Activated naive CD8-positive, alpha-beta T cell (primary cell): Measurements from ENCODE around the gene BRIP1.
"Not testable (repeated sequence)": the region's sequence is repeated elsewhere in the genome, so short reads cannot be mapped to it uniquely, and the experiment has no call there.

ENCODE experiments used
- H3K27ac Mint-ChIP-seq: one replicate; pipeline ENCODE4 v1.8.0; 2021; ENCODE audit warnings: mixed read lengths
- H3K27me3 Mint-ChIP-seq: one replicate; pipeline ENCODE4 v1.8.0; 2021; ENCODE audit warnings: mixed read lengths
- H3K36me3 Mint-ChIP-seq: one replicate; pipeline ENCODE4 v1.8.0; 2021; ENCODE audit warnings: mixed read lengths
- H3K4me1 Mint-ChIP-seq: one replicate; pipeline ENCODE4 v1.8.0; 2021; ENCODE audit warnings: low read depth, mixed read lengths
- H3K4me3 Mint-ChIP-seq: one replicate; pipeline ENCODE4 v1.8.0; 2021; ENCODE audit warnings: mild to moderate bottlenecking, mixed read lengths
- H3K9me3 Mint-ChIP-seq: one replicate; pipeline ENCODE4 v1.8.0; 2021; ENCODE audit warnings: low read depth, mixed read lengths

Gene BRIP1

DNA sequence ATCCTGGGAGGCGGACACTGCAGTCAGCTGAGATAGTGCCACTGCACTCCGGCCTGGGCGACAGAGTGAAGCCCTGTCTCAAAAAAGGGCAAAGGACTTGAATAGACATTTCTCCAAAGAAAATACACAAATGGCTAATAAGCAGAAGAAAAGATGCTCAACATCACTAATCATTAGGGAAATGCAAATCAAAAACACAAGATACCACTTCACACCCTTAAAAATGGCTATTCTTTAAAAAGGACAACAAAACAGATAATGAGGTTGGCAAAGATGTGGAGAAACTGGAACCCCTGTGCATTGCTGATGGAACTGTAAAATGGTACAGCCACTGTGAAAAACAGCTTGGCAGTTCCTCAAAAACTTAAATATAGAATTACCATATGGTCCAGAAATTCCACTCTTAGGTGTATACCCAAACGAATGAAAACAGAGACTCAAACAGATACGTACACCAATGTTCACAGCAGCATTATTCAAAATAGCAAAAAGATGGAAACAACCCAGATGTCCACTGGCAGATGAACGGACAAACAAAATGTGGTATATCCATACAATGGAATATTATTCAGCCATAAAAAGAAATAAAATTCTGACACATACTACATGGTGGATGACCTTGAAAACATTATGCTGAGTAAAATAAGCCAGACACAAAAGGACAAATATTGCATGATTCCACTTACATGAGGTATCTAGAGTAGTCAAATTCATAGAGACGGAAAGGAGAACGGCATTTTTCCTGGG is 35.5 kb downstream of the BRIP1 start:
- Mint-ChIP-seq H3K4me3 (no peak overlapping the region), H3K27me3 (no peaks in the 10 kb centered on the region), H3K9me3 (no peaks in the 10 kb centered on the region), H3K4me1 (no peaks in the 10 kb centered on the region), H3K36me3 (peaks cover 6% of the 10 kb centered on the region), H3K27ac (no peak overlapping the region)

DNA sequence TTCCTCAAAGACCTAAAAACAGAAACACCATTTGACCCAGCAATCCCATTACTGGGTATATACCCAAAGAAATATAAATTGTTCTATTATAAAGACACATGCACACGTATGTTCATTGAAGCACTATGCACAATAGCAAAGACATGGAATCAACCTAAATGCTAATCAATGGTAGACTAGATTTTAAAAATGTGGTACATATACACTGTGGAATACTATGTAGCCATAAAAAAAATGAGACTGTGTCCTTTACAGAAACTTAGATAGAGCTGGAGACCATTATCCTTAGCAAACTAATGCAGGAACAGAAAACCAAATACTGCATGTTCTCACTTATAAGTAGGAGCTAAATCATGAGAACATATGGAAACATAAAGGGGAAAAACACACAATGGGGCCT is 36.5 kb downstream of the BRIP1 start:
- not testable (repeated sequence) for H3K4me1 Mint-ChIP-seq, H3K9me3 Mint-ChIP-seq, H3K4me3 Mint-ChIP-seq

DNA sequence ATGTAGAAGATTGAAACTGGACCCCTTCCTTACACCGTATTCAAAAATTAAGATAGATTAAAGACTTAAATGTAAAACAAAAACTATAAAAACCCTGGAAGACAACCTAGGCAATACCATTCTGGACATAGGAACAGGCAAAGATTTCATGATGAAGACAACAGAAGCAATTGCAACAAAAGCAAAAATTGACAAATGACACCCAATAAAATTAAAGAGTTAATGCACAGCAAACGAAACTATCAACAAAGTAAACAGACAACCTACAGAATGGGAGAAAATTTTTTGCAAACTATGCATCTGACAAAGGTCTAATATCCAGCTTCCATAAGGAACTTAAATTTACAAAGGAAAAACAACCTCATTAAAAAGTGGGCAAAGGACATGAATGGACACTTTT is 37.1 kb downstream of the BRIP1 start:
- not testable (repeated sequence) for H3K36me3 Mint-ChIP-seq, H3K27ac Mint-ChIP-seq, H3K9me3 Mint-ChIP-seq, H3K4me1 Mint-ChIP-seq, H3K4me3 Mint-ChIP-seq, H3K27me3 Mint-ChIP-seq

More for the DNA sequence above, 36.5 kb downstream of the BRIP1 start:
- H3K27ac Mint-ChIP-seq, H3K27me3 Mint-ChIP-seq, H3K36me3 Mint-ChIP-seq: not testable (repeated sequence)

DNA sequence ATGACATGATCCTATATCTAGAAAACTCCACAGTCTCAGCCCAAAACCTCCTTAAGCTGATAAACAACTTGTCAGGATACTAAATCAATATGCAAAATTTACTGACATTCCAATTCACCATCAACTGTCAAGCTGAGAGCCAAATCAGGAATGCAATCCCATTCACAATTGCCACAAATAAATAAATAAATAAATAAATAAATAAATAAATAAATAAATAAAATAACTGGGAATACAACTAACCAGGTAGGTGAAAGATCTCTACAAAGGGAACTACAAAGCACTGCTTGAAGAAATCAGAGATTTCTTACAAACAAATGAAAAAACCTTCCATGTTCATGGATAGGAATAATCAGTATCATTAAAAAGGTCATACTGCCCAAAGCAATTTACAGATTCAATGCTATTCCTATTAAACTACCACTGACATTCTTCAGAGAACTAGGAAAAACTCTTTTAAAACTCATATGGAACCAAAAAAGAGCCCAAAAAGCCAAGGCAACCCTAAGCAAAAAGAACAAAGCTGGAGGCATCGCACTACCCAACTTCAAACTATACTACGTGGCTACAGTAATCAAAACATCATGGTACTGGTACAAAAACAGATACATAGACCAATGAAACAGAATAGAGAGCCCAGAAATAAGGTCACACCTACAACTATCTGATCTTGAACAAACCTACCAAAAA is 37.7 kb downstream of the BRIP1 start:
- Mint-ChIP-seq H3K27ac (no peak overlapping the region), H3K27me3 (no peaks in the 10 kb centered on the region), H3K9me3 (no peaks in the 10 kb centered on the region), H3K36me3 (peaks cover 7% of the 10 kb centered on the region), H3K4me1 (no peaks in the 10 kb centered on the region), H3K4me3 (no peak overlapping the region)

DNA sequence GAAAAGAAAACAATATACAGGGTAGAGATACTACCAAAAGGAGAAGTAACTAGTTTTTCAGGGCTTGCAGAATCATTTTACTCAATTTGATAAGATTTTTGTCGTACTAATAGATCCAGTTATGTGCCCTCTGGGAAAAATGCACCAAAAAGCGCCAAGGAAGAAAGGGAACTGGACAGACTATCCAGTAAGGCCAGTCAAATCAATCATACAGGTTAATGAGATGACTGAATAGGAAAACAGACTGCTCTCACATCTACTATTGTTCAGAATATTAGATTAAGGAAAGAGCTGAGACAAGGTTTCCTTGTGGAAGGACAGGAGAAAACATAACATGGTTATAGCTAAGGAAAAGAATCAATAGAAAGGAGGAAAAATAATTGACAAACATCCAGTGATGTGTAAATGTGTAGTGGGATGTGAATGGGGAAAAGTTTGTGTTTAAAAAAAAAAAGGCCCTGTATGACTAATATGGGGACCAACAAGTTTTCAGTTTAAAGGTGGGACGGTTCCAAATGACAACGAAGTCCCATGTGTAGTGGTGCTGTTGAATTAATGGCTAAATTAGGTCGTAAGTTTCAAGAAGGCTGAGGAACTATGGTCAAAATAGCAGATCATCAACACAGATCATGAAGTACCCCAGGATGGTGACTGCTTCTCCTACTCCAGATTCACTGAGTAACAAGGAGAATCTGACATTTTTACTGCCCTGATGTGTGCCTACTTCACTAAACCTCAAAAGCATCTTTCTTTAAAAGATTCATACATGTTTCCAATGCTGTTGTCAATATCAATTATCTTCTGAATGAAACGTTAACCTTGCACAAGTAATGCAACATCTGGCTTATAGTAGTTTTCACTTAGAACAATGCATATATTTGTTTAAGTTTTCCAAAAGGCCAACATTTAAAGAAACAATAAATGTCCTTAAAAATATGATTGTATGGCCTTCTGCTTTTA is 40.7 kb downstream of the BRIP1 start:
- Mint-ChIP-seq H3K27me3 (no peaks in the 10 kb centered on the region), H3K9me3 (no peaks in the 10 kb centered on the region), H3K36me3 (peaks cover 10% of the 10 kb centered on the region), H3K27ac (no peak overlapping the region), H3K4me3 (no peak overlapping the region), H3K4me1 (no peaks in the 10 kb centered on the region)

DNA sequence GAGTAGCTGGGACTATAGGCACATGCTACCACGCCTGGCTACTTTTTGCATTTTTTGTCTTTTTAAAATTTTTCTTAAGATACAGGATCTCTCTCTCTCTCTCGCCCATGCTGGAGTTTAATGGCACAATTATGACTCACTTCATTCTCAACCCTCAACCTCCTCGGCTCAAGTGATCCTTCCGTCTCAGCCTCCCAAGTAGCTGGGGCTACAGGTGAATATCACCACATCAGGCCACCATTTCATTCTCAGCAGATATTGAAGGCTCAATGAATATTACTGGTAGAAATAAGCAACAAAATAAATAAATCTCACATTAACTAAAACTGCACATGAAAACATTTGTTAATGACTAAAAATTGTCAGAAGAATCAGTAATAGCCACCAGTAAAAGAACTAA is 41.7 kb downstream of the BRIP1 start:
- Mint-ChIP-seq H3K4me3 (no peak overlapping the region), H3K27me3 (no peaks in the 10 kb centered on the region), H3K9me3 (no peaks in the 10 kb centered on the region), H3K36me3 (peaks cover 7% of the 10 kb centered on the region), H3K27ac (no peak overlapping the region), H3K4me1 (no peaks in the 10 kb centered on the region)

DNA sequence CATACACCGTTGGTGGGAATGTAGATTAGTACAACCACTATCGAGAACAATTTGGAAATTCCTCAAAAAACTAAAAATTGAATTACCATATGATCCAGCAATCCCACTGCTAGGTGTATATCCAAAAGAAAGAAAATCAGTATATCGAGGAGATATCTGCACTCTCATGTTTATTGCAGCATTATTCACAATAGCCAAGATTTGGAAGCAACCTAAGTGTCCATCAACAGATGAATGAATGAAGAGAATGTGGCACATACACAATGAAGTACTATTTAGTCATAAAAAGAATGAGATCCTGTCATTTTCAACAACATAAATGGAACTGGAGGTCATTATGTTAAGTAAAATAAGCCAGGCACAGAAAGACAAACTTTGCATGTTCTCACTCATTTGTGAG is 44.1 kb downstream of the BRIP1 start:
- H3K27ac Mint-ChIP-seq, H3K4me3 Mint-ChIP-seq, H3K27me3 Mint-ChIP-seq, H3K4me1 Mint-ChIP-seq, H3K36me3 Mint-ChIP-seq, H3K9me3 Mint-ChIP-seq: not testable (repeated sequence)

DNA sequence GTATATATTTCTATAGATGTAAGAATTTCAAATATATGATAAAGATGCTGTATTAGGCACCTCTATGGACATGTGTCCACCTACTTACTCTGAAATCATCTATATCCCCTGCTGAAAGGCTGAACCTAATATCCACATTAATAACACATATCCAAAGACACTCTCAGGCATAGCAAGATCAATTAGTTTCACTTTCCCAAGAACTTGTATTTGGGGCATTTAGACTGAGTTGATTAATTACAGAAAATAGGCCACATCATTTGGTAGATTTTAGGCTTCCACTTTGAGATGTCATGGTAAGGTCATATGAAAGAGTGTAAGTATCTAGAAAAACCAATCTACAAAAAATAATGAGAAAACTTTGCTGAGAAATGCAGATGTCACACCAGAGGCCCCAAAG is 45.1 kb downstream of the BRIP1 start:
- H3K36me3 Mint-ChIP-seq = peaks cover 4% of the 10 kb centered on the region
- H3K4me1 Mint-ChIP-seq = no peaks in the 10 kb centered on the region
- no peaks in the 10 kb centered on the region for H3K9me3 Mint-ChIP-seq
- H3K4me3 Mint-ChIP-seq = no peak overlapping the region
- H3K27ac Mint-ChIP-seq = no peak overlapping the region
- H3K27me3 Mint-ChIP-seq = no peaks in the 10 kb centered on the region

DNA sequence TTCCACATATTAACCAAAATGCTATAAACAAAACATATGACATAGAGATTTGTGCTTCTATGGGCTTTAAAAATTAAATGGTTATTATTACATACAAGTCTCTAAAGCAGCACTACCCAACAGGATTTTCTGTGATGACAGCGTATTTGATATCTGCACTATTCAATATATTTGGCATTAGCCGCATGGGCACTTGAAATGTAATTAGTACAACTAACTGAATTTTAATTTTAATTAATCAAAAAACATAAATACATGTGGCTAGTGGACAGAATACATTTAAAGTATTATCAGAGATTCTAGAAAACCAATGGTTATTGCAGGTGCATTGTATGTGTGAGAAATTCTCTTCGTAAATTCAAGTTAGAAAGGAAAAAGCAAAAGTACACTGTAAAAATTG is 45.9 kb downstream of the BRIP1 start:
- Mint-ChIP-seq H3K9me3 (no peaks in the 10 kb centered on the region), H3K36me3 (peaks cover 4% of the 10 kb centered on the region), H3K27ac (no peak overlapping the region), H3K4me3 (no peak overlapping the region), H3K27me3 (no peaks in the 10 kb centered on the region), H3K4me1 (no peaks in the 10 kb centered on the region)

DNA sequence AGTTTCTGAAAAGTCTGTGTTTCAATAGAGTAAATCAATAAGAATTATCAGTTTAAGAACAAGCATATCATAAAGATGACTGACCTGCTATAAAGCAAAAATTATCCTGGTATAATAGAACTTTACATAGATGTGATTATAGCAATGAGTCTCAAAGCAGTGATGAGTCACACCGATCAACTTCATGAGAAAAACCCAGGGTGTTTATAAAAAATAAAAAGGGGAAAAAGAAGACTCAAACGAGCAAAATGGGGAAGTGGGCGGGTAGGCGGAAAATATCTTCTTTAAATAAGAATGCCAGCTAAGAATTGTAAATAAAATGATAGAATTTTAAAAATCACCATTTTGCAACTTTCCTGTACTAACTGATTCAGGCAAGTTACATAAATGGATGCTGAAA is 46.8 kb downstream of the BRIP1 start:
- Mint-ChIP-seq H3K27me3 (no peaks in the 10 kb centered on the region), H3K9me3 (no peaks in the 10 kb centered on the region), H3K36me3 (peaks cover 2% of the 10 kb centered on the region), H3K4me3 (no peak overlapping the region), H3K4me1 (no peaks in the 10 kb centered on the region), H3K27ac (no peak overlapping the region)

DNA sequence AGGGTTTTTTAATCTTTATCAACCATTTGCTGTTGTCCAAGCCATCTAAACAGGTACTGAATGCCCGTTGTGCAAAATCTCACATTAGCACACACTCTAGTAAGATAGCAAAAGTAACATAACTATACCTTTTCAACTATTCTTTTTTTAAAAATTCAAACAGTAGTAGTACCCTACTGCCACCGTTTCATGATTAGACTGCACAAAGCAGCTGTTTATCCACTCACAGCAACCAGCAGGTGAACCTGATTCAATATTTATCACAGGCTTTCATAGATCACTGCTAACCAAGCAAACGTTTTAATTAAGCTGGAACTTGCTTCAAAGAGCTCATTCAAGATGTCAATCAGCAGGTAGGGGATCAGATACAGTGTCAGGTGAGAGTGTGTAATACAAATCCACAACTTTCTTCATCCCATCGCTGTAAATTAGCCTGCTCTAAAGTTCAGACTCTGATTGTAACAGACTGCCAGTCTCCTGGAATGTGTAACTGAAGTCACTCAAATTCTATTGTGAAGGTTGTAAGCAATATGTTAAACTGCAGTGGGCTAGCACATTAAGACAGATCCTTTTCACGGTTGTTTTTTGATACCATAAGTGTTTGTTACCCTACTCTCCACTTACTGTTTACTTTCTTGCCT is 47.3 kb downstream of the BRIP1 start:
- H3K4me3 Mint-ChIP-seq = no peak overlapping the region
- H3K27ac Mint-ChIP-seq = no peak overlapping the region
- no peaks in the 10 kb centered on the region for H3K4me1 Mint-ChIP-seq
- no peaks in the 10 kb centered on the region for H3K9me3 Mint-ChIP-seq
- H3K36me3 Mint-ChIP-seq = peaks cover 2% of the 10 kb centered on the region
- H3K27me3 Mint-ChIP-seq = no peaks in the 10 kb centered on the region

DNA sequence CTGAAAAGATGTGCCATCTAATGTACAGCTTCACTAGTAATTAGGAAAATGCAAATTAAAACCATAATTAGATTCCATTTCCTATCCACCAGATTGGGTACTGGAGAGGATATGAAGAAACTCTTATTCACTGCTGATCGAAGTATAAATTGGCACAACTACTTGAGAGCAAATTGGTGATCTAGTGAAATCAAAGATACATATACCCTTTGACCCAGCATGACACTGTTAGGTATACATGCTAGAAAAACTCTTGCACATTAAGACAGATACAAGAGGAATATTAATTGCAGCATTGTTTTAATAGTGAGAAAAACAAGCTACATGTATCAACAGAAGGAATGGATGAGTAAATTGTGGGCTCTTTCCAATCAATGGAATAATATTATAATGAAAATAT is 48.8 kb downstream of the BRIP1 start:
- Mint-ChIP-seq H3K27ac (no peak overlapping the region), H3K4me3 (no peak overlapping the region), H3K36me3 (peaks cover 2% of the 10 kb centered on the region), H3K9me3 (no peaks in the 10 kb centered on the region), H3K4me1 (peaks cover 1% of the 10 kb centered on the region), H3K27me3 (no peaks in the 10 kb centered on the region)

DNA sequence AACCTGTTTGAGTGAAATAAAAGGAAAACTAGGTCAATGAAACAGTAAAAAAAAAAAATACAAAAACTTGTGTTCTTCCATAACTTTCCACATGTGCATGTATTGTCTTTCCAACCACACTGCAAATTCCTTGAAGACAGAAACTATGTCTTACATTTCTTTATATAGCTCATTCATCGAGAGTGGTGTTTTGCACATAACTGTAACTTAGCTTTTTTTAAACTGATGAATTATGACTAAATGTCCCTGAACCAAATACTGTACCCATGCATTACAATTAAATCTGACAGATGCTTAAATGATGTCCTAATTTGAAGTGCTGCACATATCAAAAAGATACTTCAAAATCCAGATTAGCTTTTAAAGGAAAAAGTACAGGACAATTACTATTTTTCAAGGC is 50.1 kb downstream of the BRIP1 start:
- no peak overlapping the region for H3K4me3 Mint-ChIP-seq
- peaks cover 2% of the 10 kb centered on the region for H3K36me3 Mint-ChIP-seq
- no peak overlapping the region for H3K27ac Mint-ChIP-seq
- no peaks in the 10 kb centered on the region for H3K9me3 Mint-ChIP-seq
- peaks cover 1% of the 10 kb centered on the region for H3K4me1 Mint-ChIP-seq
- H3K27me3 Mint-ChIP-seq = no peaks in the 10 kb centered on the region

DNA sequence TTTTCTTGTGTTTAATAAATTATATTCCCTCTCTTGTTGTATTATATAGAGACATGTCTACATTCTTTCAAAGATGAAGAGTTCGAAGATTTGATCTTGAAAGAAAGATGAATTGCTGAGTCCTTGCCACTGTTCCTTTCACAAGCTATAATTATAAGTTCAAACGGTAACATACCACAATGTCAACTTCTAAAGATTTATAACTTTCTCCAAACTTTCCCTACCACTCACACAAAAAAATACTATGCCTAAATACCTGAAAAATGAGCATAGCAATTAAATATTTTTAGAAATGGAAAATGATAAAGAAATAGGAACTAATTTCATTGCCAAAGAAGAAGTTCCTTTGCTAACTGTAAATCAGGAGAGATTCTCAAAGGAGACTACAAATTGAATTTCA is 50.6 kb downstream of the BRIP1 start:
- Mint-ChIP-seq H3K9me3 (no peaks in the 10 kb centered on the region), H3K4me1 (peaks cover 1% of the 10 kb centered on the region)

More for the DNA sequence above, 50.6 kb downstream of the BRIP1 start:
- no peaks in the 10 kb centered on the region for H3K27me3 Mint-ChIP-seq
- peaks cover 2% of the 10 kb centered on the region for H3K36me3 Mint-ChIP-seq
- no peak overlapping the region for H3K4me3 Mint-ChIP-seq
- no peak overlapping the region for H3K27ac Mint-ChIP-seq
